Activated T-cell treated with anti-CD3 and anti-CD28 coated beads, Interleukin-2, amount 50 U/mL, for 4 hours (primary cell): Measurements from ENCODE around the gene ZC3H10. TPM values are rescaled to one million over a fixed set of nuclear protein-coding genes. Genes with fewer than 3 reads are reported as not detected.

Experiments used
- ATAC-seq, 2 donors: fragments of 200-7000 bp; cut with Tn5 transposase; one replicate each; pipeline ENCODE4 v1.10.0; 2021
- DNase-seq: peaks from one replicate; pipeline ENCODE4 v3.0.0-alpha.2; 2020
- H3K27me3 Mint-ChIP-seq: one replicate; pipeline ENCODE4 v1.8.0; 2021; ENCODE audit warnings: low read depth, mixed read lengths
- H3K36me3 Mint-ChIP-seq: one replicate; pipeline ENCODE4 v1.8.0; 2022; ENCODE audit warnings: mixed read lengths; ENCODE audit not compliant: insufficient read depth
- H3K4me1 Mint-ChIP-seq: one replicate; pipeline ENCODE4 v1.8.0; 2021; ENCODE audit warnings: low read depth, mixed read lengths
- H3K4me3 Mint-ChIP-seq: one replicate; pipeline ENCODE4 v1.8.0; 2021; ENCODE audit warnings: mild to moderate bottlenecking, moderate library complexity, mixed read lengths
- H3K9me3 Mint-ChIP-seq: one replicate; pipeline ENCODE4 v1.8.0; 2021; ENCODE audit warnings: mixed read lengths
- total RNA-seq, 3 donors: library from RNA; stranded (reverse); gene quantifications; one replicate each; pipeline ENCODE4 v1.2.1, GENCODE V29; 2021

ZC3H10 gene
- total RNA-seq, 3 donors from 2014 or later = 7.4 to 8.3 (median 8.2) TPM

DNA sequence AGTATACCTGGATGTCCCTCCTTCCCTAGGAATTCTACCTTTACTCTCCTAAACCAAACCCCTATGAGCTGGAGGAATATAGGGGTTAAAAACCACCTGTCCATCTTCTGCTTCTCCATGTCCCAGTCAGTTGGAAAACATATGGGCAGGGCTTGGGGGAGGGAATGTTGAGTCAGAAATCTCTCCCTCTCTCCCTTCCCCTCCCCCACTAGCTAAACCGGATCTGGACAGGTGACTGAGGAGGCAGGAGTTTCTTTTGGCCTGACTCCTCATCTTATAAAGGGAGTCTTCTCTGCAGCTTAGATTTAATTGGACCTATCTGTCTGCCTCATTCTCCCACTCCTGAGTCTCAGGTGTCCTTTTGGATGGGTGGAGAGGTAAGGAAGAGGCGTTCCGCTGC, 32.0 kb upstream of the ZC3H10 start:
- no peak for ATAC-seq
- H3K4me1 Mint-ChIP-seq = no peaks in the 10 kb centered on the region
- H3K36me3 Mint-ChIP-seq = no peaks in the 10 kb centered on the region
- no peak overlapping the region for H3K4me3 Mint-ChIP-seq
- H3K27me3 Mint-ChIP-seq = peaks cover 12% of the 10 kb centered on the region
- DNase-seq = no peak
- no peaks in the 10 kb centered on the region for H3K9me3 Mint-ChIP-seq

DNA sequence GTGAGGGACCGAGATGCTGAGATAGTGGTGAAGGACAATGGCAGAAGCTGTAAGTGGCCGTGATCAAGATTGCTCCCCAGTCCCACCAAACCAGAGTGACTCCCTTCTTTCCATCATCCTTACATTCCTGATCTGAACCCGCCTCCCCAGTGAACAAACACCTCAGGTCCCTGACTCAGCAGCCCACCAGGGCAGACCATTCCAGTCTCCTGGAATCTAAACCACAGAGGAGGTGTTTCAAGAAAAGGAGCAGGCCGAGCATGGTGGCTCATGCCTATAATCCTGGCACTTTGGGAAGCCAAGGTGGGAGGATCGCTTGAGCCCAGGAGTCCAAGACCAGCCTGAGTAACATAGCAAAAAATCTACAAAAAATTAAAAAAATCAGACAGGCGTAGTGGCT, 31.5 kb upstream of the ZC3H10 start:
- DNase-seq (no peak), ATAC-seq (no peak)
- H3K4me3 Mint-ChIP-seq = no peak overlapping the region
- H3K36me3 Mint-ChIP-seq = no peaks in the 10 kb centered on the region
- H3K4me1 Mint-ChIP-seq = no peaks in the 10 kb centered on the region
- H3K27me3 Mint-ChIP-seq = peaks cover 8% of the 10 kb centered on the region
- no peaks in the 10 kb centered on the region for H3K9me3 Mint-ChIP-seq

DNA sequence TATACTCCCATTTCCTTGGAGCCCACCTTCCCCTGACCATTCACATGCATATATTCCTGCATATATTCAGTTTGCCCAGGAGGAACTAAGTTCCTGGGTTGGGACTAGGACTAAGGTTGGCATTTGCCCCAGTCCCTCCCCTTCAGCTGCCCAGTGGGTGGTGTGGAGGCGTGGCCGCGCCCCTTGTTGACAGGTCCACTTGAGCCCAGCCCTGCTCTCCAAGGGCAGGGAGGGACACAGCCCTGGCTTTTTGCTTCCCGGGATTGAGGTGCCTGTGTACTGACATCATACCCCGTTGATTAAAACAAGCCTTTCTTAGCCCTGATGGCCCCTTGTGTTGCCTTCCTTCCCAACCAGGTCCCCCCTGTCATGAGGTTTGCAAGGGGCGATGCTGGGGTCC, 30.8 kb upstream of the ZC3H10 start:
- H3K4me3 Mint-ChIP-seq = no peak overlapping the region

DNA sequence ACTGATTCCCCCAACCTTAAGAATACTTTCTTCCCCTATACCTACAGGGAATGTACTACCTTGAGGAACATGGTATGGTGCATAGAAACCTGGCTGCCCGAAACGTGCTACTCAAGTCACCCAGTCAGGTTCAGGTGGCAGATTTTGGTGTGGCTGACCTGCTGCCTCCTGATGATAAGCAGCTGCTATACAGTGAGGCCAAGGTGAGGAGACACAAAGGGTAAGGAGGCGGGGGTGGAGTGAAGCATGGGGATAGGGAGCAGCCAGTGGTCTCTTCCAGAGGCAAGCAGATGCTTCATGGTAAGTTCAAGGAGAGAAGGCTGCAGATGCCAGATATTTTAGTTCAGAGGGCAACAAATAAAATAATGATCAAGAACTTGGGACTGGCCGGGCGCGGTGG, 20.3 kb upstream of the ZC3H10 start:
- H3K9me3 Mint-ChIP-seq = no peaks in the 10 kb centered on the region
- H3K36me3 Mint-ChIP-seq = no peaks in the 10 kb centered on the region
- ATAC-seq (no peak), DNase-seq (no peak)
- H3K27me3 Mint-ChIP-seq = no peaks in the 10 kb centered on the region
- peaks cover 12% of the 10 kb centered on the region for H3K4me1 Mint-ChIP-seq
- no peak overlapping the region for H3K4me3 Mint-ChIP-seq

More for the DNA sequence above, 30.8 kb upstream of the ZC3H10 start:
- Mint-ChIP-seq H3K36me3 (no peaks in the 10 kb centered on the region), H3K27me3 (peaks cover 5% of the 10 kb centered on the region), H3K4me1 (no peaks in the 10 kb centered on the region), H3K9me3 (no peaks in the 10 kb centered on the region)
- DNase-seq (no peak), ATAC-seq (no peak)

DNA sequence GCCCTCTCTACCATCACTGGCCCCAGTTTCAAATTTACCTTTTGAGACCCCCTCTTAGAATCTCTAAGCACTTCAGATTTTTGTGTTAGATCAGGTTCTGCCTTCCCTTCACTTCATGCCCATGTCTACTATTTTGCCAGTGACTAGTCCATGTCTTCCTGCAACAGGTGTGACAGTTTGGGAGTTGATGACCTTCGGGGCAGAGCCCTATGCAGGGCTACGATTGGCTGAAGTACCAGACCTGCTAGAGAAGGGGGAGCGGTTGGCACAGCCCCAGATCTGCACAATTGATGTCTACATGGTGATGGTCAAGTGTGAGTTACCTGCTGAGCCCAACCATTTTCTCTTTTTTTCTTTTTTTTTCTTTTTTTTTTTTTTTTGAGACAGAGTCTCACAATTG, 19.5 kb upstream of the ZC3H10 start:
- no peak for ATAC-seq
- Mint-ChIP-seq H3K9me3 (no peaks in the 10 kb centered on the region), H3K27me3 (no peaks in the 10 kb centered on the region)

DNA sequence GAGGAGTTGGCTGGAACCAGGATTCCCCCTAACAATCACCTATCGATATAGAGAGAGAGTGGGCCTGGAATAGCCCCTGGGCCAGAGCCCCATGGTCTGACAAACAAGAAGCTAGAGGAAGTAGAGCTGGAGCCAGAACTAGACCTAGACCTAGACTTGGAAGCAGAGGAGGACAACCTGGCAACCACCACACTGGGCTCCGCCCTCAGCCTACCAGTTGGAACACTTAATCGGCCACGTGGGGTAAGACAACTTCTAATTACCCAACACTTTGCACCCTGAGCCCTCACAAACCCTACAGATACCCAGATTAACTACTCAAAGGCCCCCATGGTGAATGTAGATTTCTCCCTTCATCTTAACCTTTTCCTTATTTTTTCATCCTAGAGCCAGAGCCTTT, 18.3 kb upstream of the ZC3H10 start:
- Mint-ChIP-seq H3K4me3 (no peak overlapping the region), H3K36me3 (peaks cover 4% of the 10 kb centered on the region), H3K4me1 (peaks cover 29% of the 10 kb centered on the region), H3K27me3 (no peaks in the 10 kb centered on the region), H3K9me3 (no peaks in the 10 kb centered on the region)
- ATAC-seq = no peak
- no peak for DNase-seq

More for the DNA sequence above, 19.5 kb upstream of the ZC3H10 start:
- Mint-ChIP-seq H3K4me3 (no peak overlapping the region), H3K4me1 (peaks cover 21% of the 10 kb centered on the region), H3K36me3 (no peaks in the 10 kb centered on the region)
- no peak for DNase-seq

DNA sequence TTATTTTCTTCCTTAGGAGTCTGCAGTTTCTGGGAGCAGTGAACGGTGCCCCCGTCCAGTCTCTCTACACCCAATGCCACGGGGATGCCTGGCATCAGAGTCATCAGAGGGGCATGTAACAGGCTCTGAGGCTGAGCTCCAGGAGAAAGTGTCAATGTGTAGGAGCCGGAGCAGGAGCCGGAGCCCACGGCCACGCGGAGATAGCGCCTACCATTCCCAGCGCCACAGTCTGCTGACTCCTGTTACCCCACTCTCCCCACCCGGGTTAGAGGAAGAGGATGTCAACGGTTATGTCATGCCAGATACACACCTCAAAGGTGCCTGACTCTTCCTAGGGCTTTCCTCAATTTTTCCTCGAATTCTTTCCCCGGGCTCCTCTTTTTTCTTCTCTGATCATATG, 17.0 kb upstream of the ZC3H10 start:
- ATAC-seq (no peak), DNase-seq (no peak)
- Mint-ChIP-seq H3K4me3 (no peak overlapping the region), H3K9me3 (no peaks in the 10 kb centered on the region), H3K36me3 (peaks cover 12% of the 10 kb centered on the region), H3K4me1 (peaks cover 37% of the 10 kb centered on the region), H3K27me3 (no peaks in the 10 kb centered on the region)

DNA sequence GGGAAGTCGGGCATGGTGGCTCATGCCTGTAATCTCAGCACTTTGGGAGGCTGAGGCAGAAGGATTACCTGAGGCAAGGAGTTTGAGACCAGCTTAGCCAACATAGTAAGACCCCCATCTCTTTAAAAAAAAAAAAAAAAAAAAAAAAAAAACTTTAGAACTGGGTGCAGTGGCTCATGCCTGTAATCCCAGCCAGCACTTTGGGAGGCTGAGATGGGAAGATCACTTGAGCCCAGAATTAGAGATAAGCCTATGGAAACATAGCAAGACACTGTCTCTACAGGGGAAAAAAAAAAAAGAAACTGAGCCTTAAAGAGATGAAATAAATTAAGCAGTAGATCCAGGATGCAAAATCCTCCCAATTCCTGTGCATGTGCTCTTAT, 15.4 kb upstream of the ZC3H10 start:
- H3K27me3 Mint-ChIP-seq = no peaks in the 10 kb centered on the region
- H3K4me1 Mint-ChIP-seq = peaks cover 49% of the 10 kb centered on the region
- no peaks in the 10 kb centered on the region for H3K9me3 Mint-ChIP-seq
- H3K4me3 Mint-ChIP-seq = peak overlapping the region; percentile 100
- DNase-seq = no peak
- no peak for ATAC-seq
- H3K36me3 Mint-ChIP-seq = peaks cover 24% of the 10 kb centered on the region

DNA sequence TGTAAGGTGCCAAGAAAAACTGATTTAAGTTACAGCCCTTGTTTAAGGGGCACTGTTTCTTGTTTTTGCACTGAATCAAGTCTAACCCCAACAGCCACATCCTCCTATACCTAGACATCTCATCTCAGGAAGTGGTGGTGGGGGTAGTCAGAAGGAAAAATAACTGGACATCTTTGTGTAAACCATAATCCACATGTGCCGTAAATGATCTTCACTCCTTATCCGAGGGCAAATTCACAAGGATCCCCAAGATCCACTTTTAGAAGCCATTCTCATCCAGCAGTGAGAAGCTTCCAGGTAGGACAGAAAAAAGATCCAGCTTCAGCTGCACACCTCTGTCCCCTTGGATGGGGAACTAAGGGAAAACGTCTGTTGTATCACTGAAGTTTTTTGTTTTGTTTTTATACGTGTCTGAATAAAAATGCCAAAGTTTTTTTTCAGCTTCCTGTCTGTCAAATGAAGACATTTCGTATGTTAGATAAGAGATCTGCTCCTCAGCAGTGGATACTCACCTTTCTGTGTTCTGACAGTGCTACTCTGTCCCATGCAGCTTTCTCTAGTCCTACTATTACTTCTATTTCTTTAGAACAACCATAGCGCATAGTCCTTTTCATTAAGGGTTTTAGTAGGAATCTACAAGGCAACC, 14.9 kb upstream of the ZC3H10 start:
- ATAC-seq (no peak), DNase-seq (no peak)
- Mint-ChIP-seq H3K4me3 (peak overlapping the region; percentile 100), H3K36me3 (peaks cover 28% of the 10 kb centered on the region), H3K9me3 (no peaks in the 10 kb centered on the region), H3K27me3 (no peaks in the 10 kb centered on the region), H3K4me1 (peaks cover 49% of the 10 kb centered on the region)

DNA sequence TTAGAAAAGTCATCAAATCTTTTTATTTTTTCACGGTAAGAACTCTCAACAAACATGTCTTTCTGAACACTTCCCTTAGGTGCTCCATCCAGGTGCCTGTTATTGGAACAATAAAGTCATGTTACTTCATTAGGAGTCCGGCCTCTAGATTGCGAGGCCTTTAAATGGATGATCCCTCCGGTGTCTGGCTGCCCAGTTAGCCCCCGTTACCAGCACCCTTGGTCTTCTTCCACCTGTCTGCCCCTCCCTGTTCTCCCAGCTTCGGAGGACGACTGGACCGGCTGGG, 14.3 kb upstream of the ZC3H10 start:
- no peaks in the 10 kb centered on the region for H3K27me3 Mint-ChIP-seq
- peak overlapping the region; percentile 100 for H3K4me3 Mint-ChIP-seq
- no peaks in the 10 kb centered on the region for H3K9me3 Mint-ChIP-seq
- DNase-seq (no peak), ATAC-seq (no peak)
- H3K36me3 Mint-ChIP-seq = peaks cover 34% of the 10 kb centered on the region
- H3K4me1 Mint-ChIP-seq = peaks cover 49% of the 10 kb centered on the region

DNA sequence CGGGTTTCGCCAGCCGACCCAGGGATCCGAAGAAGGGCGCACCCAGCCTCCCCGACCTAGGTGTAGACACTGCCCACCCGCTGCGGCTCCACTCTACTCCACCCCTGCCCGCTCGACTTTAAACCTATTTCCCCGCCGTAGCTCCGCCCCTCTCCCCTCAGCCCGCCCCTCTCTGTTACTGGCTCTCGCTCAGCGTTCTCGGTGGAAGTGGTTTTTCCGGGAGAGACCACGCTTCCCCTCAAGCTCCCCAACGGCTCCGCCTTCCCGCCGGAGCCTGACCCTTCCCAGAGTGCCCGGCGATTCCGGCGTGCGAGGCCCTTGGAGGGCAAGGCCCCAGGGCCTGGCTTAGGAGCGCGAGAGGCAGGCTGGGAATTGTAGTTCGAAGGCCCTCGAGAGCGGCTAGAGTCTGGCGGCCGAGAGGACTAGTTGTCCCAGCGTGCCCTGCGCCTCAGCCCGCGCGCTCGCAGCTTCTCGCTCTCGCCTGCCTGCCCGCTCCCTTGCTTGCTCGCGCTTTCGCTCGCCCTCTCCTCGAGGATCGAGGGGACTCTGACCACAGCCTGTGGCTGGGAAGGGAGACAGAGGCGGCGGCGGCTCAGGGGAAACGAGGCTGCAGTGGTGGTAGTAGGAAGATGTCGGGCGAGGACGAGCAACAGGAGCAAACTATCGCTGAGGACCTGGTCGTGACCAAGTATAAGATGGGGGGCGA, 13.8 kb upstream of the ZC3H10 start, which contains the start of gene PA2G4:
TSS of gene PA2G4 (plus strand) at position 451 of the 706 bp plus-strand sequence. CDS start at position 630, 179 bp downstream.
- Mint-ChIP-seq H3K27me3 (no peaks in the 10 kb centered on the region), H3K4me1 (peaks cover 49% of the 10 kb centered on the region), H3K36me3 (peaks cover 34% of the 10 kb centered on the region), H3K4me3 (peak within 1 kb of the TSS; percentile 100), H3K9me3 (no peaks in the 10 kb centered on the region)
- ATAC-seq = peak; percentile 94 to 96
- peak; percentile 95 for DNase-seq

DNA sequence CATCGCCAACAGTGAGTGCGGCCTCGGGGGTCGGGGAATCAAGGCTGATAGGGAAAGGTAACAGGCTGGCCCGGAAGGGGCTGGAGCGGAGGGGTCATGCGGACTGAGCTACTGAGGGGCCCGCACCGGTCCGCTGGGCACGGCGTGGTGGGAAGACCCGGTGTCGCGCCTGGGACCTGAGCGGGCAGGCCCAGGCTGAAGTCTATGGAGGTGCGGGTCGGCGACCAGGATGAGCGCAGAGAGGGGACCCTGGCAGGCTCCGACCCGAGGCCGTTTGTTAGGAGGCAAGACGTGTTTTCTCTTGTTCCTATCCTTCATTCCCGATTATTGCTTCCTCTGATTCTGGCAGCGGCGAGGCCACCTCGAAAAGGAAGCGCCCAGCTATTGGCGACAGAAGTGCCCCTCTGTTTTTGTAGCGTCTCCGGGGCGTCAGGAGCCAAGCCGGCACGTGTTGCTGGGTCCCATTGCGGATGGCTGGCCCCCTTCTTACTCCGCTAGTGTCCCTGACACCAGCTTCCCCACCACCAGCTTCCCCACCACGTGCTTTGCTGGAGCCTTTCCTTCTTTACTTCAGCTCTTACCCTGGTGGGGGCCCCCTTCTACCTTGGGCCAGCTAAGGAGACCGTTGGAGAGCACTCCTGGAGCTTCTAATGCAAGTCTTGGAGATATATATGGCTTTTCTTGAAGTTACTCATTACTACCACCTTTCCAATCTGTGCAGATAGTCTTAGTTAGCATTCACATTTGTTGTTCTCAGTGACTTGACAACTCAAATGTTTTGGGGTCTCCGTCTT, 13.1 kb upstream of the ZC3H10 start:
- peaks cover 47% of the 10 kb centered on the region for H3K4me1 Mint-ChIP-seq
- no peaks in the 10 kb centered on the region for H3K9me3 Mint-ChIP-seq
- H3K27me3 Mint-ChIP-seq = no peaks in the 10 kb centered on the region
- H3K36me3 Mint-ChIP-seq = peaks cover 39% of the 10 kb centered on the region
- H3K4me3 Mint-ChIP-seq = peak overlapping the region; percentile 100
- DNase-seq (no peak), ATAC-seq (peak; percentile 13 to 19)

DNA sequence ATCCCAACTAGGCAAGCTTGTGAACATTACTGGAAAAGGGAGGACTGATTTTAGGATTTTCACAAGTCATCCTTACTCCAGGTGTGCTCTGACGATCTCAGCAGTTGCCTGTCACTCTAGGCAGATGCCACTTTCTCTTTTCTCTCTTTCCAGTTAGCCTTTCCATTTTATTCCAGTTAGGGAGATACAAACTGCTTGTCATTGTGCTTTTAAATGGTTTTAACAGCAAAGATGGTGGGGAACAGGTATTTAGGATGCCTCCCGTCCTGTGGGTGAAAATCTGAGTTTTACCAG, 12.5 kb upstream of the ZC3H10 start:
- Mint-ChIP-seq H3K27me3 (no peaks in the 10 kb centered on the region), H3K36me3 (peaks cover 42% of the 10 kb centered on the region), H3K4me3 (peak overlapping the region; percentile 100), H3K9me3 (no peaks in the 10 kb centered on the region), H3K4me1 (peaks cover 47% of the 10 kb centered on the region)
- ATAC-seq (no peak), DNase-seq (no peak)

DNA sequence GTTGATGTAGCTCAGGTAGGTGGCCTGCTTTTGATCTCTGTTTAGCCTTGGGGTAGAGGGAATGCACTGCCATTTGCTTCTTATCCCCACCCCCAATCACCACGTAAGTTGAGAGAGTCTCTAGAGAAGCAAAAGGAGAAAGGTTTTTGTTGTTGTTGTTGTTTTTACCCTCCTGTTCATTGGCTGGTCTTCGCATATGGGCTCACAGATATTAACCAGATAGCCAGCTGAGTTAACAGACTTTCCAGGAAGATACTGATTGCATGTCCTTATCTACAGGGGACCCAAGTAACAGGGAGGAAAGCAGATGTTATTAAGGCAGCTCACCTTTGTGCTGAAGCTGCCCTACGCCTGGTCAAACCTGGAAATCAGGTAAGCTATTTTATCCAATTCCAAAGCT, 10.8 kb upstream of the ZC3H10 start:
- no peak for ATAC-seq
- Mint-ChIP-seq H3K4me1 (peaks cover 40% of the 10 kb centered on the region), H3K9me3 (no peaks in the 10 kb centered on the region), H3K27me3 (no peaks in the 10 kb centered on the region), H3K36me3 (peaks cover 56% of the 10 kb centered on the region), H3K4me3 (peak overlapping the region; percentile 45)
- DNase-seq = no peak

DNA sequence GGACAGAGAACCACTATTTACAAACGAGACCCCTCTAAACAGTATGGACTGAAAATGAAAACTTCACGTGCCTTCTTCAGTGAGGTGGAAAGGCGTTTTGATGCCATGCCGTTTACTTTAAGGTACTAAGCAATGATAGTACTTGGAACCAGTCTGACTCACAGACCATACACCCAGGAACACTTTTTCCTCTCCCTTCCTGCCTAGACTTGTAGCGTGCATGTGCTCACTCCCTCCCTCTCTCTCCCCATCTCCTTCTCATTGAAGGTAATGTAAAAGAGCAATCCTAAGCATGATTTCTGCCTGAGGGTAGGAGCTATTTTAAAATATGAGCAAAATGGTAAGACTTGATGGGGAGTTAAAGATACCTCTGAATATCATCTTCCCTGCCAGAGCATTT, 7.5 kb upstream of the ZC3H10 start:
- Mint-ChIP-seq H3K4me1 (peaks cover 19% of the 10 kb centered on the region), H3K9me3 (no peaks in the 10 kb centered on the region), H3K27me3 (no peaks in the 10 kb centered on the region), H3K36me3 (peaks cover 59% of the 10 kb centered on the region), H3K4me3 (no peak overlapping the region)
- ATAC-seq = no peak
- no peak for DNase-seq
